OCI-LY3 (cell line): Measurements from ENCODE around the gene PURB.

ENCODE experiments used
- CTCF ChIP-seq: fragments of 200-600, 300-600 bp; sonication (generic); IDR thresholded peaks from 2 replicates; pipeline ENCODE4 v1.5.1; 2014; ENCODE audit warnings: antibody characterized with exemption, low read length, low read depth
- EZH2phosphoT487 ChIP-seq: fragments of 200-600 bp; shearing (Covaris generic); IDR thresholded peaks from 2 replicates; pipeline ENCODE4 v1.6.1; 2018; ENCODE audit warnings: antibody characterized with exemption, mixed run types, low read depth

- no peak for TF ChIP-seq CTCF
- TF ChIP-seq EZH2phosphoT487: no peak
These were observed 6.5 kb upstream of the PURB start for GRCh38 chr7:44891791-44892190.
